Breast epithelium (tissue), 4 donors: ENCODE data around the gene WSB1. TPM values are rescaled to one million over a fixed set of nuclear protein-coding genes. Genes with fewer than 3 reads are reported as not detected.

Experiments
- DNase-seq, 2 donors: peaks; one replicate each; pipeline ENCODE4 v3.0.0-alpha.2; 2019; ENCODE audit warnings: low spot score in 2 of 2
- H3K27ac ChIP-seq, 2 donors: fragments of 200-600 bp; sonication (generic) in 1 of 2; one replicate each; pipeline ENCODE4 v1.5.1; 2016 to 2019; ENCODE audit warnings: mild to moderate bottlenecking in 1 of 2
- H3K27me3 ChIP-seq, 2 donors: fragments of 200-600 bp; sonication (generic) in 1 of 2; one replicate each; pipeline versions ENCODE4 v1.5.1 to v1.6.0; 2017 to 2019; ENCODE audit warnings: control low read depth in 1 of 2, mild to moderate bottlenecking in 1 of 2
- H3K36me3 ChIP-seq: fragments of 200-600 bp; one replicate; pipeline ENCODE4 v1.5.1; 2019
- H3K4me1 ChIP-seq, 2 donors: fragments of 200-600 bp; sonication (generic); one replicate each; pipeline ENCODE4 v1.5.1; 2016 to 2019; ENCODE audit warnings: control low read depth in 1 of 2
- H3K4me3 ChIP-seq, 3 donors: fragments of 200-600 bp; sonication (generic); 1 replicate in 2 of 3; 2 replicates in 1 of 3; pipeline ENCODE4 v1.5.1; 2016 to 2019; ENCODE audit warnings: mild to moderate bottlenecking in 3 of 3, moderate library complexity in 2 of 3
- H3K9me3 ChIP-seq, 2 donors: fragments of 200-600 bp; sonication (generic) in 1 of 2; one replicate each; pipeline ENCODE4 v1.5.1; 2016 to 2019; ENCODE audit warnings: control low read depth in 1 of 2
- POLR2A ChIP-seq: fragments of 450-650 bp; IDR thresholded peaks from one replicate; pipeline ENCODE4 v1.6.1; 2016; ENCODE audit warnings: antibody characterized with exemption, mild to moderate bottlenecking, moderate library complexity
- POLR2AphosphoS5 ChIP-seq, 3 donors: sonication (generic); formaldehyde crosslinking; IDR thresholded peaks; one replicate each; pipeline ENCODE4 v1.6.1; 2017; ENCODE audit warnings: antibody characterized with exemption in 3 of 3
- intact Hi-C: fragments of 100-400 bp; cut with DNase I; formaldehyde crosslinking; loops from one replicate; pipeline ENCODE4 v1.15.1; 2023; ENCODE audit warnings: low total_unique reads
- total RNA-seq, 3 donors: library from RNA; depleted of rRNA; stranded (reverse); fragments of >200 nt; gene quantifications; one replicate each; pipeline ENCODE4 v1.1.0, GENCODE V29; 2016
- TF ChIP-seq, protein P1 (sequence below), 3 donors: fragments of 450-650 bp; IDR thresholded peaks; one replicate each; pipeline ENCODE4 v1.5.1; 2016 to 2017; ENCODE audit warnings: antibody characterized with exemption in 3 of 3, mild to moderate bottlenecking in 3 of 3, moderate library complexity in 3 of 3

WSB1 gene
- total RNA-seq, 3 donors from 2014 or later, result 90.6 to 219 (median 160) TPM

GRCh38 chr17:27259356-27259755, 34.6 kb upstream of the WSB1 start:
- H3K27me3 ChIP-seq, result no peaks in the 10 kb centered on the region
- H3K9me3 ChIP-seq, result no peaks in the 10 kb centered on the region
- TF ChIP-seq POLR2A (no peak), POLR2AphosphoS5 (IDR thresholded peaks at IDR 0.05) (no peak)
- TF ChIP-seq, protein P1, sequence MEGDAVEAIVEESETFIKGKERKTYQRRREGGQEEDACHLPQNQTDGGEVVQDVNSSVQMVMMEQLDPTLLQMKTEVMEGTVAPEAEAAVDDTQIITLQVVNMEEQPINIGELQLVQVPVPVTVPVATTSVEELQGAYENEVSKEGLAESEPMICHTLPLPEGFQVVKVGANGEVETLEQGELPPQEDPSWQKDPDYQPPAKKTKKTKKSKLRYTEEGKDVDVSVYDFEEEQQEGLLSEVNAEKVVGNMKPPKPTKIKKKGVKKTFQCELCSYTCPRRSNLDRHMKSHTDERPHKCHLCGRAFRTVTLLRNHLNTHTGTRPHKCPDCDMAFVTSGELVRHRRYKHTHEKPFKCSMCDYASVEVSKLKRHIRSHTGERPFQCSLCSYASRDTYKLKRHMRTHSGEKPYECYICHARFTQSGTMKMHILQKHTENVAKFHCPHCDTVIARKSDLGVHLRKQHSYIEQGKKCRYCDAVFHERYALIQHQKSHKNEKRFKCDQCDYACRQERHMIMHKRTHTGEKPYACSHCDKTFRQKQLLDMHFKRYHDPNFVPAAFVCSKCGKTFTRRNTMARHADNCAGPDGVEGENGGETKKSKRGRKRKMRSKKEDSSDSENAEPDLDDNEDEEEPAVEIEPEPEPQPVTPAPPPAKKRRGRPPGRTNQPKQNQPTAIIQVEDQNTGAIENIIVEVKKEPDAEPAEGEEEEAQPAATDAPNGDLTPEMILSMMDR (IDR thresholded peaks at IDR 0.05), result no peak
- no peak overlapping the region for H3K27ac ChIP-seq
- H3K36me3 ChIP-seq, result no peaks in the 10 kb centered on the region
- intact Hi-C loops, result no loop called here
- DNase-seq, result no peak
- H3K4me3 ChIP-seq, result no peak overlapping the region
- H3K4me1 ChIP-seq, result no peaks in the 10 kb centered on the region

DNA sequence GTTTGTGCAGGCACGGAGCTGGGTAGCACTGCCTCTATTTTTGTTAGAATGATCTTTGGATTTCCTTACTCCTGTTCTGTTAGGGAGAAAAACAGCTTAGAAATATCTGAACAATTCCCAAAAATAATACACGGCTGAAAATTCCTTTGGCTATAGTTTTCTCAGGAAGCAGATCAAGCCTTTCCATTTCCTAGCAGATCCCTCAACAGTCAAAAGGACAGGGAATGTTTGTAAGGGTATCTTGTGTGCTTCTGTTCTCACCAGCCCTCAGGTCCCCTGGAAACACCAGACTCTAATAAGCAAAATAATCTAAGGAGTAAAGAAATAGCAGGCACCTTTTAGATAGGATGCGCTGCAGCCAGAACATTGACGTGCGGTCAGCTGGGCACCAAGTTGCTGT, 30.5 kb upstream of the WSB1 start:
- TF ChIP-seq, protein P1 (IDR thresholded peaks at IDR 0.05), result no peak
- TF ChIP-seq POLR2AphosphoS5 (IDR thresholded peaks at IDR 0.05) (no peak), POLR2A (no peak)
- DNase-seq, result no peak
- no peak overlapping the region for H3K27ac ChIP-seq
- intact Hi-C loops, result no loop called here
- no peaks in the 10 kb centered on the region for H3K36me3 ChIP-seq
- no peaks in the 10 kb centered on the region for H3K27me3 ChIP-seq
- H3K9me3 ChIP-seq, result no peaks in the 10 kb centered on the region
- H3K4me1 ChIP-seq, result no peaks in the 10 kb centered on the region
- H3K4me3 ChIP-seq, result no peak overlapping the region

DNA sequence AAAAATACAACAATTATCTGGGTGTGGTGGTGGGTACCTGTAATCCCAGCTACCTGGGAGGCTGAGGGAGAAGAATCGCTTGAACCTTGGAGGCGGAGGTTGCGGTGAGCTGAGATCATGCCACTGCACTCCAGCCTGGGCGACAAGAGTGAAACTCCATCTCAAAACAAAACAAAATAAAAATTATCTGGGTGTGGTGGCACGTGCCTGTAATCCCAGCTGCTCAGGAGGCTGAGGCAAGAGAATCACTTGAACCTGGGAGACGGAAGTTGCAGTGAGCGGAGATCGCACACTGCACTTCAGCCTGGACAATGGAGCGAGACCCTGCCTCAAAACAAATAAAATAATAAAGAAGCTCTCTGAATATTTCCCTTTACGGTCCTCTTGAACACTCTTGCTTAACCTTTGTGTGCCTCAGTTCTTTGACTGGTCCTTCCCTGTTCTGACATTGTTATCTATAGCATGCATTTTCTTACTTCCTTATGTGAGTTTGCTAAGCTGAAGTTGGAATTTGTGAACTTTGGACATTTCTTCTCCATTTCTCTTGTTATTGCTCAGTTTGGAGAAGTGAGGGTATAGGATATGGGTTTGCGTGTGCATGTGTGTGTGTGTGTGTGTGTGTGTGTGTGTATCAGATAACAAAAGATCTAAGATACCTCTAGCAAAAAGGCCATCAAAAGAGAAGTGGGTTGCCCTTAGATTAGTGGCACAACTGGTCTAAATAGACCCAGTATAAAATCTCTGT, 29.7 kb upstream of the WSB1 start:
- Histone ChIP-seq H3K36me3 (no peaks in the 10 kb centered on the region), H3K4me3 (no peak overlapping the region), H3K4me1 (no peaks in the 10 kb centered on the region), H3K9me3 (no peaks in the 10 kb centered on the region), H3K27ac (no peak overlapping the region), H3K27me3 (no peaks in the 10 kb centered on the region)
- TF ChIP-seq, protein P1 (IDR thresholded peaks at IDR 0.05), result no peak
- TF ChIP-seq POLR2A (no peak), POLR2AphosphoS5 (IDR thresholded peaks at IDR 0.05) (no peak)
- intact Hi-C loops, result no loop called here
- no peak for DNase-seq

DNA sequence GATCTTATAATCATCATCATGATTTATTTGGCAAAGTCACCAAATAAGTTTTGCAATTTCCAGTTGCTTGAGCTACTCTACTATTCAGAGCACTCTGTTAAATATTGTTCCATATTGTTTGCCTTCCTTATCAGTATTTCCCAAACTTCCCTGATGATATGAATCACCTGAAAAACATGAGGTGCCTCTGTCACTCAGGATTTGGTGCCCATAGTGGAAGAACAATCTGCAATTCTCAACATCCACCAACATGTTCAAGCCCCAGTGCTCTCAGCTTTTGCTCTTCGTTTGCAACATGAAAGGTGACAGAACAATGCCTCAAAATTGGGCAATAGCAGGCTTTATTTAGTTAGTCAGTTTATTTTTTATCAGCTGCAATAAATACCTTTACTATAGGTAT, 28.6 kb upstream of the WSB1 start:
- H3K36me3 ChIP-seq, result no peaks in the 10 kb centered on the region
- no peak for DNase-seq
- TF ChIP-seq POLR2A (no peak), POLR2AphosphoS5 (IDR thresholded peaks at IDR 0.05) (no peak)
- TF ChIP-seq, protein P1 (IDR thresholded peaks at IDR 0.05), result no peak
- no peak overlapping the region for H3K4me3 ChIP-seq
- no peaks in the 10 kb centered on the region for H3K9me3 ChIP-seq
- H3K27me3 ChIP-seq, result no peaks in the 10 kb centered on the region
- intact Hi-C loops, result no loop called here
- H3K4me1 ChIP-seq, result no peaks in the 10 kb centered on the region
- H3K27ac ChIP-seq, result no peak overlapping the region

GRCh38 chr17:27266228-27266627, 27.7 kb upstream of the WSB1 start:
- TF ChIP-seq, protein P1 (IDR thresholded peaks at IDR 0.05), result no peak
- TF ChIP-seq POLR2A (no peak), POLR2AphosphoS5 (IDR thresholded peaks at IDR 0.05) (no peak)
- H3K4me1 ChIP-seq, result no peaks in the 10 kb centered on the region
- DNase-seq, result no peak
- H3K27ac ChIP-seq, result no peak overlapping the region
- no peaks in the 10 kb centered on the region for H3K27me3 ChIP-seq
- no peak overlapping the region for H3K4me3 ChIP-seq
- intact Hi-C loops, result no loop called here
- no peaks in the 10 kb centered on the region for H3K36me3 ChIP-seq
- no peaks in the 10 kb centered on the region for H3K9me3 ChIP-seq
